Activated naive CD8-positive, alpha-beta T cell treated with anti-CD3 and anti-CD28 coated beads, Interleukin-2, amount 10 ng/mL, durations not matched to agents 7 days and 5 days (primary cell): ENCODE measurements around the gene TMED8. TPM values are rescaled to one million over a fixed set of nuclear protein-coding genes. Genes with fewer than 3 reads are reported as not detected.

Source experiments
- ATAC-seq: fragments of 150-1000 bp; cut with Tn5 transposase; one replicate; pipeline ENCODE4 v1.10.0; 2021; ENCODE audit warnings: low read depth, moderate library complexity
- POLR2A ChIA-PET: fragments of 350-600 bp; sonication (Branson Sonifier 250); formaldehyde crosslinking; loops from one replicate; lab custom pipeline; 2021; ENCODE audit warnings: antibody characterized with exemption; lab: Charles Lee
- DNase-seq: peaks from one replicate; pipeline ENCODE4 v3.0.0; 2021
- H3K27ac Mint-ChIP-seq: one replicate; pipeline ENCODE4 v1.8.0; 2022; ENCODE audit warnings: mild to moderate bottlenecking, mixed read lengths
- H3K27me3 Mint-ChIP-seq: one replicate; pipeline ENCODE4 v1.8.0; 2022; ENCODE audit warnings: mild to moderate bottlenecking, moderate library complexity, mixed read lengths
- H3K36me3 Mint-ChIP-seq: one replicate; pipeline ENCODE4 v1.8.0; 2021; ENCODE audit warnings: mild to moderate bottlenecking, mixed read lengths
- H3K4me1 Mint-ChIP-seq: one replicate; pipeline ENCODE4 v1.8.0; 2021; ENCODE audit warnings: mixed read lengths
- H3K4me3 Mint-ChIP-seq: one replicate; pipeline ENCODE4 v1.8.0; 2022; ENCODE audit warnings: mild to moderate bottlenecking, moderate library complexity, mixed read lengths
- H3K9me3 Mint-ChIP-seq: one replicate; pipeline ENCODE4 v1.8.0; 2021; ENCODE audit warnings: mixed read lengths
- total RNA-seq, 2 experiments: library from RNA; stranded (reverse); gene quantifications; one replicate each; pipeline ENCODE4 v1.2.3, GENCODE V29; 2021

The TMED8 gene
- total RNA-seq, 2 experiments from 2014 or later: 14.9 to 15.2 TPM

DNA sequence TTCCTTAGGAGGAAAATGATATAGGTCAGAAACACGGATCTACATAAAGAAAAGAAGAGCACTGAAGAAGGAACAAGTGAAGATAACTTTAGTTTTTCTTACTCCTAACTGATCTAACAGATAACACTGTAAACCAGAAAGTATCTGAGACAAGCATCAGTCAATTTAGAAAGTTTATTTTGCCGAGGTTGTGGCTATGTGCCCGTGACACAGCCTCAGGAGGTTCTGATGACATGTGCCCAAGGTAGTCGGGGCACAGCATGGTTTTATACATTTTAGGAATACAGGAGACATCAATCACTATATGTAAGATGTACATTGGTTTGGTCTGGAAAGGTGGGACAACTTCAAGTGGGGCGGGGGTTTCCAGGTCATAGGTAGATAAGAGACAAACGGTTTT lies 23.3 kb upstream of the TMED8 start:
- H3K4me3 Mint-ChIP-seq: no peak overlapping the region
- no peaks in the 10 kb centered on the region for H3K27me3 Mint-ChIP-seq
- no peaks in the 10 kb centered on the region for H3K4me1 Mint-ChIP-seq
- DNase-seq (no peak), ATAC-seq (no peak)
- H3K36me3 Mint-ChIP-seq: peaks cover 2% of the 10 kb centered on the region
- H3K27ac Mint-ChIP-seq: no peak overlapping the region
- POLR2A ChIA-PET: no interaction called here
- peaks cover 1% of the 10 kb centered on the region for H3K9me3 Mint-ChIP-seq

DNA sequence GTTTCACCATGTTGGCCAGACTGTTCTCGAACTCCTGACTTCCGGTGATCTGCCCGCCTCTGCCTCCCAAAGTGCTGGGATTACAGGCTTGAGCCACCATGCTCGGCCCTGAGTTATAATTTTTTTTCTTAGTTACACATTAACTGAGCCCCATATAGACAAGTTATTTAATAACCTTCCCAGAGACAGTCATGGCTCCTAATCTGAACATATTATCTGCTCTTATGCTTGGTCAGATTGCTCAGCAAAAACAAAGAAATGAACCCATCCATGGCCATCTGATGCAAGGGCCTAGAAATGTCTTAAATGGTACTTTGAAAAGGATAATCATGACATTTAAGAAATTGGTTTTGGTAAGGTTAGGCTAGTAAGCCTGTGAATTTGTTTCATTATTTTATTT lies 13.3 kb upstream of the TMED8 start:
- DNase-seq: no peak
- POLR2A ChIA-PET: no interaction called here
- no peaks in the 10 kb centered on the region for H3K36me3 Mint-ChIP-seq
- no peak overlapping the region for H3K27ac Mint-ChIP-seq
- no peaks in the 10 kb centered on the region for H3K27me3 Mint-ChIP-seq
- ATAC-seq: no peak
- H3K4me3 Mint-ChIP-seq: no peak overlapping the region
- H3K9me3 Mint-ChIP-seq: no peaks in the 10 kb centered on the region
- H3K4me1 Mint-ChIP-seq: no peaks in the 10 kb centered on the region

DNA sequence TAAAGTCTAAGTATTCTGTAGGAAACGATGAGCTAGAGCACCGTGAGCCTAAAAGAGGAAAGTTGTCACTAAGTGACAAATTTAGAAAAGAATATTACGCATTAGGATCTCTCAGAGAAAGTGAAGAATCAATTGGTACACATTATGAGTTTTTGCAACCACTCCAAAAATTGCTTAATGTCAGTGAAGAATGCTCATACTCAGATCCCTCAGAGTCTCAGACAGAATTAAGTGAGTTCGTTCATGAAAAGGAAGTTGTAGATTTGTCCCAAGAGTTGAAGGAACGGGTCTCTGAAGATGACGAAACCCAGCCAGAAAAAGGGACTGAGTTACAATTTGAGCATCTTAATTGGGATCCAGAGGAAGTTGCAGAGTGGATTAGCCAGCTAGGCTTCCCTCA lies 1.8 kb upstream of the TMED8 start:
- H3K36me3 Mint-ChIP-seq: peaks cover 13% of the 10 kb centered on the region
- POLR2A ChIA-PET: interaction anchor here (0.6 kb wide), 1 partner anchor 148 kb away, joined by 3 read pairs; no protein-coding TSS in a partner anchor
- no peak for ATAC-seq
- DNase-seq: no peak
- no peak overlapping the region for H3K27ac Mint-ChIP-seq
- peaks cover 3% of the 10 kb centered on the region for H3K9me3 Mint-ChIP-seq
- H3K4me3 Mint-ChIP-seq: no peak overlapping the region
- peaks cover 4% of the 10 kb centered on the region for H3K27me3 Mint-ChIP-seq
- peaks cover 16% of the 10 kb centered on the region for H3K4me1 Mint-ChIP-seq

- Mint-ChIP-seq H3K4me1 (peaks cover 25% of the 10 kb centered on the region), H3K4me3 (no peak overlapping the region), H3K27me3 (peaks cover 4% of the 10 kb centered on the region), H3K9me3 (peaks cover 4% of the 10 kb centered on the region), H3K36me3 (peaks cover 20% of the 10 kb centered on the region), H3K27ac (no peak overlapping the region)
- POLR2A ChIA-PET: interaction anchor here (0.9 to 1.8 kb wide), 6 partner anchors 10 to 82 kb away, joined by 3 to 23 read pairs (median 6); partner anchors contain the start of genes AHSA1, GSTZ1, POMT2 and VIPAS39
- ATAC-seq (no peak), DNase-seq (no peak)
These were observed 579 bp upstream of the TMED8 start for GRCh38 chr14:77377502-77377844.

DNA sequence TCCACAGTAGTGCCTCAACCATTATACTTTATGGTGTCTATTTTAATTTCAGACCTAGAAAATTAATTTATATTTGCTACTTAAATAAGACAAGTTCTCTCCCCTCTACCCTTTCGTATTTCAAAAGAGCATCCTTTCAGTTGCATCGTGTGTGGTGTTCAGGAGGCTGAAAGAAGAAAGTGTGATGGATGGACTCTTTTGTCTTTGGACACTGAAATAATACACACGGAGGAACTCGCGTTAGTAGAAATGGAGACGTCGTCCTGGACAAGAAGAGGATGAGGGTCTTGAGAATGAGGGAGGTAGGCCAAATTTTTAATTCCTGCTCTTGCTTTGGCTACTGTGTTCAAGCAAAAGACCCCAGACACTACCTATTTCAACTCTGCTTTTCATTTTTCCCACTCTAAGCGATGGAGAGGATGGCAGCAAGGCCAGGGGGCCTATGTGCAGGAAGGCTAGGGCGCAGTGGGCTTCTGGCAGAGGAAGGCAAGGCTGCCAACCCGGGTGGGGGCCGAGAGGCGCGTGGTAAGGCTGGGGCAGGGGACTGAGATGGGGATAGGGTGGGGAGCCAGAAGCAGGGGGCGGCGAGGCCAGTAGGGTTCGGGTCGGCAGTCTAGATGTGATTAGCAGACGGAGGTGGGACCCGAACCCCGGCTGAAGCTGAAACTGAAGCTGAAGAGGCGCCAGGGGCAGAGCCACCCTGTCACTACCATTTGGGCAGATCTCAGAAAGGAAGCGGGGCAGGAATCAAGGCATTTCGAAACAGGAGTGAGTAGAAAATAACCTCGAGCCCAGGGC lies 722 bp downstream of the TMED8 start:
- H3K4me3 Mint-ChIP-seq: peak overlapping the region; percentile 93
- peaks cover 21% of the 10 kb centered on the region for H3K36me3 Mint-ChIP-seq
- peaks cover 4% of the 10 kb centered on the region for H3K27me3 Mint-ChIP-seq
- no peak for DNase-seq
- H3K4me1 Mint-ChIP-seq: peaks cover 27% of the 10 kb centered on the region
- peak overlapping the region; percentile 90 for H3K27ac Mint-ChIP-seq
- POLR2A ChIA-PET: interaction anchor here (1.3 to 1.8 kb wide), 5 partner anchors 8 to 83 kb away, joined by 3 to 23 read pairs (median 6); partner anchors contain the start of genes GSTZ1 and POMT2
- ATAC-seq: peak; percentile 38
- peaks cover 4% of the 10 kb centered on the region for H3K9me3 Mint-ChIP-seq

DNA sequence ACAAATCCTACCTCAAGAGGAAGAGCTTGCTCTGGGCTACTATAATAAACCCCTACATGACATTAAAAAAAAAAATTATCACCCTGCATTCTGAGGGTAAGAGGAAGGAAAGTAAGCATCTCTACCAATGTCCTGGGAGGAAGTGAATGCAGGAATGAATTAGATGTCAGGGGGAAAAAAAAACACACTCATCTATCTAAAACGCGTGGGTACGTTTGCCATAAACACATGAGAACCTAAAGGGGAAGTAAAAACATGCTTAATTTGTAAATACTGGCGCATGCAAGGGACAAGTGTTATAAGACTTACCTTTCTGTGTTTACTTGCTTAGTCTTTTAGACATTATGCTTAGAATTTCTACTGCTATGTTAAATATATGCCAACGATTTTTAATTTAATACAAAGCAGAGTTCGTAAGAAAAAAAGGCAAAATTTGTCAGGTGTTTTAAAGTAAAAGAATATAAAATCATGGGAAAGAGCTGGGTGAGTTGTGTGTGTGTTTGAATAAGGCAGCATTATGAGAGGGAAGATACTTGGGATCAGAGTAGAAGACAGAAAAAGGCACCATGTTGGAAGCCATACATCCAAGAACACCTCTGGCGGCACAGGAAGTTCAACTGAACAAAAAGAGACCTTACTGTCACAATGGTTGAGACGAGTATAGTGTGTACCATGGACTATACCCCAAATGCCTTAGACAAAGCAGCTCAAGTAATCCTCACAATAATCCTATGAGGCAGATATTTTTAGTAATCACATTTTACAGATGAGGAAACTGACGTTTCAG lies 1.5 kb downstream of the TMED8 start:
- DNase-seq (no peak), ATAC-seq (no peak)
- Mint-ChIP-seq H3K36me3 (peaks cover 21% of the 10 kb centered on the region), H3K9me3 (peaks cover 4% of the 10 kb centered on the region), H3K4me1 (peaks cover 27% of the 10 kb centered on the region), H3K4me3 (peak overlapping the region; percentile 93), H3K27ac (peak overlapping the region; percentile 90), H3K27me3 (peaks cover 4% of the 10 kb centered on the region)
- POLR2A ChIA-PET: no interaction called here

GRCh38 chr14:77372304-77372841 lies 4.5 kb downstream of the TMED8 start:
- ATAC-seq: no peak

DNA sequence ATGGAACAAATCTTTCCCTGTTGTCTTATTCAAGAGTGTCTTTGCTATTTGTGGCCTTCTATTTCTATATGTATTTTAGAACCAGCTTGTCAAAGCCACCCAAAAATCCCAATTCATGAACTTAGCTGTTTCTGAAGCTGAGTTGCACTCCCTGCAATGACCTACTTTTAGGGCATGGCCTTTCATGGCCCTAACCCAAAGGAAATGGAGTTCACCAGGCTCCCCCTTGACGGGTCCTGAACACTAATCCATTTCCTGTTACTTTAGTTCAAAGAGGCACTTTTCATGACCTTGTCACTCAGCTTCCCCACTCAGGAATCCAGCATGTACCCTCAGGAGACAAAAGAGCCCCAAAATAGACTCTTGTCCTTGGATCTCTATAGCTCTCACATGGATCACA lies 7.6 kb downstream of the TMED8 start:
- peaks cover 3% of the 10 kb centered on the region for H3K9me3 Mint-ChIP-seq
- no peak for DNase-seq
- peak; percentile 77 for ATAC-seq
- H3K4me1 Mint-ChIP-seq: peaks cover 24% of the 10 kb centered on the region
- no peak overlapping the region for H3K4me3 Mint-ChIP-seq
- no peaks in the 10 kb centered on the region for H3K27me3 Mint-ChIP-seq
- peaks cover 23% of the 10 kb centered on the region for H3K36me3 Mint-ChIP-seq
- peak overlapping the region; percentile 47 for H3K27ac Mint-ChIP-seq
- POLR2A ChIA-PET: no interaction called here

More at GRCh38 chr14:77372304-77372841, 4.5 kb downstream of the TMED8 start:
- peaks cover 29% of the 10 kb centered on the region for H3K36me3 Mint-ChIP-seq
- H3K9me3 Mint-ChIP-seq: peaks cover 4% of the 10 kb centered on the region
- no peaks in the 10 kb centered on the region for H3K27me3 Mint-ChIP-seq
- no peak overlapping the region for H3K27ac Mint-ChIP-seq
- no peak overlapping the region for H3K4me3 Mint-ChIP-seq
- H3K4me1 Mint-ChIP-seq: peaks cover 37% of the 10 kb centered on the region
- POLR2A ChIA-PET: no interaction called here
- no peak for DNase-seq

GRCh38 chr14:77364146-77364545 lies 12.7 kb downstream of the TMED8 start:
- H3K27me3 Mint-ChIP-seq: no peaks in the 10 kb centered on the region
- H3K36me3 Mint-ChIP-seq: peaks cover 8% of the 10 kb centered on the region
- no peak overlapping the region for H3K27ac Mint-ChIP-seq
- no peaks in the 10 kb centered on the region for H3K9me3 Mint-ChIP-seq
- POLR2A ChIA-PET: no interaction called here
- ATAC-seq: no peak
- no peak overlapping the region for H3K4me3 Mint-ChIP-seq
- H3K4me1 Mint-ChIP-seq: peaks cover 12% of the 10 kb centered on the region
- DNase-seq: no peak

DNA sequence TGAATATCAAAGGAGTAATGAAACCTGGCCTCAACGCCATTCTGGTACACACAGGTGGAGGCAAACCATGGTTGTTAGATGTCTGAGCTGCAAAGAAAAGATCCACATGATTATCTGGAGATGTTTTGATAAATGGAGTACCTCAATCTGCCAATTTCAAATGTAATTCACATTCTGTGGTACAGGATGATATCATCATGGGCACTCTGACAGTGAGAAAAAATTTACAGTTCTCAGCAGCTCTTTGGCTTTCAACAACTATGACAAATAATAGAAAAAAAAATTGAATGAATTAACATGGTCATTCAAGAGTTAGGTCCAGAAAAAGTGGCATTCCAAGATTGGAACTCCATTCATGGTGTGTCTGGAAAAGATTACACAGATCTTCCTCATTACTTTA lies 17.3 kb downstream of the TMED8 start:
- H3K27ac Mint-ChIP-seq: no peak overlapping the region
- no peaks in the 10 kb centered on the region for H3K9me3 Mint-ChIP-seq
- H3K27me3 Mint-ChIP-seq: no peaks in the 10 kb centered on the region
- ATAC-seq: no peak
- H3K4me3 Mint-ChIP-seq: no peak overlapping the region
- POLR2A ChIA-PET: no interaction called here
- DNase-seq: no peak
- H3K36me3 Mint-ChIP-seq: peaks cover 6% of the 10 kb centered on the region
- peaks cover 8% of the 10 kb centered on the region for H3K4me1 Mint-ChIP-seq

DNA sequence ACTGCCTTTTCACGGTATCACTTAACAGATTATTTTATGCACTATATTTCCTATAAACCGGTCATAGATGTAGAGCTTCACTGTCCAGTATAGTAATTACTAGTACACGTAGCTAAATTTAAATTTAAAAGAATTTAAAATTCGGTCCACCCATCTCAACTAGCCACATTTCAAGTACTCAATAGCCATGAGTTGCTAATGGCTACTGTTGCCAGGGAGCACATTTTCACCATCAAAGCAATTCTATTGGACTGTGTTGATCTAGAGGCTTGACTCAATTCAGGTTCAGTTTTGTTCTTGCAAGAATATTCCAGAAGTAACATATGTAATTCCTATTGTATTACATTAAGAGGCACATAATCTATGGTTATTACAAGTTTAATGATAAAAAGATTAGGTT lies 20.0 kb downstream of the TMED8 start:
- ATAC-seq: no peak
- no peak overlapping the region for H3K4me3 Mint-ChIP-seq

GRCh38 chr14:77355811-77356210 lies 21.1 kb downstream of the TMED8 start:
- H3K9me3 Mint-ChIP-seq: no peaks in the 10 kb centered on the region
- POLR2A ChIA-PET: no interaction called here
- DNase-seq: no peak
- H3K4me1 Mint-ChIP-seq: peaks cover 12% of the 10 kb centered on the region
- no peaks in the 10 kb centered on the region for H3K27me3 Mint-ChIP-seq
- no peak overlapping the region for H3K4me3 Mint-ChIP-seq
- H3K27ac Mint-ChIP-seq: no peak overlapping the region
- peaks cover 4% of the 10 kb centered on the region for H3K36me3 Mint-ChIP-seq
- no peak for ATAC-seq

More for the DNA sequence above, 20.0 kb downstream of the TMED8 start:
- H3K27ac Mint-ChIP-seq: no peak overlapping the region
- H3K36me3 Mint-ChIP-seq: peaks cover 6% of the 10 kb centered on the region
- peaks cover 13% of the 10 kb centered on the region for H3K4me1 Mint-ChIP-seq
- no peaks in the 10 kb centered on the region for H3K27me3 Mint-ChIP-seq
- DNase-seq: no peak
- POLR2A ChIA-PET: no interaction called here
- no peaks in the 10 kb centered on the region for H3K9me3 Mint-ChIP-seq

DNA sequence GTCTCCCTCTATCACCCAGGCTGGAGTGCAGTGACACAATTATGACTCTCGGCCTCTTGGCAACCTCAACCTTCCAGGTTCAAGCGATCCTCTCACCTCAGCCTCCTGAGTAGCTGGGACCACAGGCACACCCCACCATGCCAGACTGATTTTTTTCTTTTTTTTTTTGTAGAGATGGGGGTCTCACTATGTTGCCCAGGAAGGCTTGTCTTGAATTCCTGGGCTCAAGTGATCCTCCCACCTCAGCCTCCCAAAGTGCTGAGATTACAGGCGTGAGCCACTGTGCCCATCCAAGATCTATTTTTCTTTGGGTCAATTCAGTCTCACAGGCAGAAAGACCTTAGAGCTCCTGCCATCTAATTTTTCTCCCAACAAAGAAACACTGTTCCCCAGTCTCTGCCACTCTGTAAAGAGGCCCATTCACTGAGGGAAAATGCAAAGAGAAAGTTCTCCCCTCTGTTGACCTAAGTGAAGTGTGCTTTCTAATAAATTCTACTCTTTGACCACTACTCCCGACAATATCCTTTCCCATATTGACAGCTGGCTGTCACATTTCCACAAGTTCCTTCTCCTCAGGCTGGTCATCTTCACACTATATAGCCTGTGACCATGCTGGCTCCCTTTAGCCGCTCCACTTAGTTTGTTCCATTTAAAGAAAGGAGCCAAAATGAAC lies 23.3 kb downstream of the TMED8 start:
- Mint-ChIP-seq H3K4me1 (peaks cover 5% of the 10 kb centered on the region), H3K36me3 (peaks cover 12% of the 10 kb centered on the region), H3K27ac (no peak overlapping the region), H3K4me3 (no peak overlapping the region), H3K9me3 (no peaks in the 10 kb centered on the region), H3K27me3 (no peaks in the 10 kb centered on the region)
- ATAC-seq (no peak), DNase-seq (no peak)
- POLR2A ChIA-PET: no interaction called here
